GM18526 (cell line): ENCODE data around the gene LGALS8.
A peak's percentile ranks its signal among the peaks of the same experiment; 100 is the strongest.

Experiments
- POLR2A ChIP-seq: IDR thresholded peaks from 3 replicates; pipeline ENCODE4 v1.6.1; 2011; ENCODE audit not compliant: insufficient read length; ENCODE audit errors: extremely low read depth

The LGALS8 gene

GRCh38 chr1:236523704-236524141 lies at the start of gene LGALS8:
LGALS8 (plus strand) TSS chr1:236523982; CDS start chr1:236526071, 2,089 bp downstream.
- peak; percentile 36 for TF ChIP-seq POLR2A

GRCh38 chr1:236476019-236476418 lies 47.8 kb upstream of the LGALS8 start:
- no peak for TF ChIP-seq POLR2A

- no peak for TF ChIP-seq POLR2A
Observed at GRCh38 chr1:236480758-236481436, 42.9 kb upstream of the LGALS8 start.

- TF ChIP-seq POLR2A, result no peak
Observed at GRCh38 chr1:236484310-236484971, 39.3 kb upstream of the LGALS8 start.

- no peak for TF ChIP-seq POLR2A
Observed at GRCh38 chr1:236486356-236487002, 37.3 kb upstream of the LGALS8 start.

- TF ChIP-seq POLR2A, result no peak
Observed at GRCh38 chr1:236489710-236490377, 33.9 kb upstream of the LGALS8 start.

GRCh38 chr1:236491469-236492136 lies 32.2 kb upstream of the LGALS8 start:
- no peak for TF ChIP-seq POLR2A

GRCh38 chr1:236492378-236492777 lies 31.4 kb upstream of the LGALS8 start:
- no peak for TF ChIP-seq POLR2A

GRCh38 chr1:236494082-236494481 lies 29.7 kb upstream of the LGALS8 start:
- TF ChIP-seq POLR2A, result no peak

GRCh38 chr1:236494586-236495466 lies 29.0 kb upstream of the LGALS8 start:
- no peak for TF ChIP-seq POLR2A

- TF ChIP-seq POLR2A, result no peak
Observed at GRCh38 chr1:236495467-236496112, 28.2 kb upstream of the LGALS8 start.

- TF ChIP-seq POLR2A, result no peak
Observed at GRCh38 chr1:236497908-236498307, 25.9 kb upstream of the LGALS8 start.

- TF ChIP-seq POLR2A, result no peak
Observed at GRCh38 chr1:236501093-236501492, 22.7 kb upstream of the LGALS8 start.

- TF ChIP-seq POLR2A, result no peak
Observed at GRCh38 chr1:236502579-236502971, 21.2 kb upstream of the LGALS8 start.
